ENCODE results near the gene STK32C. TPM values are rescaled to one million over a fixed set of nuclear protein-coding genes. Genes with fewer than 3 reads are reported as not detected.

Gene STK32C
- total RNA-seq, 1 donor from 2014 or later, result 13.6 TPM

- Histone ChIP-seq H3K27me3 (ENCODE audit: insufficient read depth, low read length) (peaks cover 53% of the 10 kb centered on the region), H3K4me2 (ENCODE audit: low read length) (no peak overlapping the region), H3K4me3 (ENCODE audit: insufficient read depth, low read depth, low read length) (no peak overlapping the region), H4K20me1 (ENCODE audit: insufficient read depth, low read length) (no peaks in the 10 kb centered on the region), H3K4me1 (ENCODE audit: insufficient read depth, low read length) (no peaks in the 10 kb centered on the region), H3K36me3 (ENCODE audit: insufficient read depth, low read length) (no peaks in the 10 kb centered on the region), H3K9ac (ENCODE audit: low read length) (no peak overlapping the region), H3K27ac (ENCODE audit: low read depth, low read length) (no peak overlapping the region), H2AFZ (ENCODE audit: low read depth, low read length) (no peak overlapping the region), H3K9me3 (ENCODE audit: insufficient read depth, low read depth, low read length) (no peaks in the 10 kb centered on the region), H3K79me2 (ENCODE audit: insufficient read depth, low read length) (no peaks in the 10 kb centered on the region)
- DNase-seq (ENCODE audit: low read depth) (no peak), FAIRE-seq (no peak)
- H3K36me3 Mint-ChIP-seq (ENCODE audit: low read depth, unreplicated experiment), result peaks cover 3% of the 10 kb centered on the region
- H3K9me3 Mint-ChIP-seq (ENCODE audit: unreplicated experiment), result no peaks in the 10 kb centered on the region
- H3K4me3 Mint-ChIP-seq (ENCODE audit: unreplicated experiment), result no peak overlapping the region
- peaks cover 78% of the 10 kb centered on the region for H3K27me3 Mint-ChIP-seq (ENCODE audit: low read depth, unreplicated experiment)
- no peak overlapping the region for H3K27ac Mint-ChIP-seq (ENCODE audit: unreplicated experiment)
- peaks cover 3% of the 10 kb centered on the region for H3K4me1 Mint-ChIP-seq (ENCODE audit: low read depth, unreplicated experiment)
- TF ChIP-seq EZH2 (IDR thresholded peaks at IDR 0.05; ENCODE audit: insufficient read depth, low read length), result no peak
- TF ChIP-seq, protein P1, sequence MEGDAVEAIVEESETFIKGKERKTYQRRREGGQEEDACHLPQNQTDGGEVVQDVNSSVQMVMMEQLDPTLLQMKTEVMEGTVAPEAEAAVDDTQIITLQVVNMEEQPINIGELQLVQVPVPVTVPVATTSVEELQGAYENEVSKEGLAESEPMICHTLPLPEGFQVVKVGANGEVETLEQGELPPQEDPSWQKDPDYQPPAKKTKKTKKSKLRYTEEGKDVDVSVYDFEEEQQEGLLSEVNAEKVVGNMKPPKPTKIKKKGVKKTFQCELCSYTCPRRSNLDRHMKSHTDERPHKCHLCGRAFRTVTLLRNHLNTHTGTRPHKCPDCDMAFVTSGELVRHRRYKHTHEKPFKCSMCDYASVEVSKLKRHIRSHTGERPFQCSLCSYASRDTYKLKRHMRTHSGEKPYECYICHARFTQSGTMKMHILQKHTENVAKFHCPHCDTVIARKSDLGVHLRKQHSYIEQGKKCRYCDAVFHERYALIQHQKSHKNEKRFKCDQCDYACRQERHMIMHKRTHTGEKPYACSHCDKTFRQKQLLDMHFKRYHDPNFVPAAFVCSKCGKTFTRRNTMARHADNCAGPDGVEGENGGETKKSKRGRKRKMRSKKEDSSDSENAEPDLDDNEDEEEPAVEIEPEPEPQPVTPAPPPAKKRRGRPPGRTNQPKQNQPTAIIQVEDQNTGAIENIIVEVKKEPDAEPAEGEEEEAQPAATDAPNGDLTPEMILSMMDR (IDR thresholded peaks at IDR 0.05; ENCODE audit: insufficient read depth, low read depth, low read length), result no peak
Measured at GRCh38 chr10:132179551-132180392, 128.0 kb downstream of the STK32C start.

DNA sequence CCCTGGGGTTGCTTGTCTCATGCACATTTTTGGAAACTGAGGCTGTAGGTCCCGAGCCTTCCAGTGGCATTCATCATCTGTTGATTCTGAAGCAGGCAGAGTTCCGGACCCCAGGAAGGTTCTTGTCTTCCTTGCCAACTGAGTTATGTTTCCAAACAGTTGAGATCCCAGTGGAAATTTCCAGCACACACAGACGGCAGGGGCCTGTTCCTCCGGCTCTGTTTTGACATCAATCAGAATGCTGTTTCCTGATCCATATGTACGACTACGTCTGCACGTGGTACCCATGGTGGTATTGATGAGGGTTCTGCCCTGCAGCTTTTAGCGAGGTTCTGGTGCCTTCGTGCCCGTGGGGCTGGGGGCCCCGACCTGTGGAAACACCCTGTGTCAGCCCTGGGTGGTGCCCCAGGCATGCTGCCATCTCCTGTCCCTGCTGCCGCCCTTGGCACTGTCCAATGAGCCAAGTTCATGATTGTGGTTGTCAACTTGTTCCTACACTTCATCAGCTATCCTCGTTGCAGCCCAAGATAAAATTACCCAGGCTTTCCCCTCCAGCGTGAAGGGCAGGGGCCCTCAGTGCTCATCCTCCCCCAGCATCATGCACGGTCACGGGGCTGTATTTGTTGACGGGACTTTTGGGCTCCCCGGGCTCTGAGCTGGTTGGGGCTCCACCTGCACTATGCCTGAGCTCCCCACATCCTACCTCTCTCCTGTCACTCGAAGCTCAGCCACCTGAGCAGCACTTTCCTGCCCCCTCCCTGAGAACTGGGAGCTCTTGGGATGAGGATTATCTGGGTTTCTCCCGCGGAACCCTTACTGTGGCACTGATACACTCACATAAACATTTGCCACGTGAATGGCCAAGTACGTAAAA lies 128.8 kb downstream of the STK32C start:
- no peaks in the 10 kb centered on the region for H3K79me2 ChIP-seq (ENCODE audit: insufficient read depth, low read length)
- Mint-ChIP-seq H3K4me3 (ENCODE audit: unreplicated experiment) (no peak overlapping the region), H3K27me3 (ENCODE audit: low read depth, unreplicated experiment) (peaks cover 78% of the 10 kb centered on the region), H3K9me3 (ENCODE audit: unreplicated experiment) (no peaks in the 10 kb centered on the region), H3K27ac (ENCODE audit: unreplicated experiment) (no peak overlapping the region), H3K4me1 (ENCODE audit: low read depth, unreplicated experiment) (peaks cover 3% of the 10 kb centered on the region), H3K36me3 (ENCODE audit: low read depth, unreplicated experiment) (peaks cover 3% of the 10 kb centered on the region)
- no peaks in the 10 kb centered on the region for H3K36me3 ChIP-seq (ENCODE audit: insufficient read depth, low read length)
- H3K4me1 ChIP-seq (ENCODE audit: insufficient read depth, low read length), result no peaks in the 10 kb centered on the region
- no peak for DNase-seq (ENCODE audit: low read depth)
- no peak overlapping the region for H3K9ac ChIP-seq (ENCODE audit: low read length)
- H2AFZ ChIP-seq (ENCODE audit: low read depth, low read length), result no peak overlapping the region
- H3K4me3 ChIP-seq (ENCODE audit: insufficient read depth, low read depth, low read length), result no peak overlapping the region
- H3K4me2 ChIP-seq (ENCODE audit: low read length), result no peak overlapping the region
- peaks cover 48% of the 10 kb centered on the region for H3K27me3 ChIP-seq (ENCODE audit: insufficient read depth, low read length)
- TF ChIP-seq, protein P1 (IDR thresholded peaks at IDR 0.05; ENCODE audit: insufficient read depth, low read depth, low read length), result no peak
- TF ChIP-seq EZH2 (IDR thresholded peaks at IDR 0.05; ENCODE audit: insufficient read depth, low read length), result no peak
- H4K20me1 ChIP-seq (ENCODE audit: insufficient read depth, low read length), result no peaks in the 10 kb centered on the region
- no peaks in the 10 kb centered on the region for H3K9me3 ChIP-seq (ENCODE audit: insufficient read depth, low read depth, low read length)
- no peak overlapping the region for H3K27ac ChIP-seq (ENCODE audit: low read depth, low read length)
- no peak for FAIRE-seq
